Liver (tissue), 9 donors: ENCODE results near the gene RAB7A. TPM values are rescaled to one million over a fixed set of nuclear protein-coding genes. Genes with fewer than 3 reads are reported as not detected.
A peak's percentile ranks its signal among the peaks of the same experiment; 100 is the strongest.

Source experiments
- DNase-seq: peaks from one replicate; pipeline ENCODE4 v3.0.0-alpha.2; 2017; ENCODE audit warnings: low spot score
- H3K27ac ChIP-seq, 2 donors: one replicate each; pipeline ENCODE4 v1.7.0; 2013; ENCODE audit warnings: inconsistent platforms in 2 of 2, low read length in 2 of 2, control low read depth in 1 of 2, low read depth in 1 of 2, mild to moderate bottlenecking in 1 of 2
- H3K27me3 ChIP-seq, 4 donors: one replicate each; pipeline versions ENCODE4 v1.6.1 to v1.7.0; 2013; ENCODE audit warnings: low read length in 3 of 4, inconsistent platforms in 1 of 4, mild to moderate bottlenecking in 1 of 4, moderate library complexity in 1 of 4; ENCODE audit not compliant: control insufficient read depth in 4 of 4, insufficient read depth in 4 of 4
- H3K36me3 ChIP-seq, 4 donors: one replicate each; pipeline versions ENCODE4 v1.6.1 to v1.7.0; 2013; ENCODE audit warnings: low read length in 3 of 4, mild to moderate bottlenecking in 3 of 4, low read depth in 1 of 4, moderate library complexity in 1 of 4; ENCODE audit not compliant: control insufficient read depth in 4 of 4, insufficient read depth in 3 of 4
- H3K4me1 ChIP-seq, 4 donors: one replicate each; pipeline versions ENCODE4 v1.6.1 to v1.7.0; 2013; ENCODE audit warnings: low read length in 3 of 4, mild to moderate bottlenecking in 3 of 4, moderate library complexity in 1 of 4; ENCODE audit not compliant: control insufficient read depth in 4 of 4, insufficient read depth in 4 of 4
- H3K4me3 ChIP-seq, 3 donors: one replicate each; pipeline versions ENCODE4 v1.6.1 to v1.7.0; 2013; ENCODE audit warnings: low read length in 3 of 3, control low read depth in 1 of 3, low read depth in 1 of 3, mild to moderate bottlenecking in 1 of 3
- H3K9ac ChIP-seq, 2 donors: one replicate each; pipeline ENCODE4 v1.7.0; 2013; ENCODE audit warnings: low read length in 2 of 2, mild to moderate bottlenecking in 2 of 2, moderate library complexity in 2 of 2, control low read depth in 1 of 2, low read depth in 1 of 2
- H3K9me3 ChIP-seq, 4 donors: one replicate each; pipeline versions ENCODE4 v1.6.1 to v1.7.0; 2013; ENCODE audit warnings: low read length in 3 of 4; ENCODE audit not compliant: control insufficient read depth in 4 of 4
- EGR1 ChIP-seq, 2 donors: IDR thresholded peaks; 2 replicates each; pipeline ENCODE4 v1.6.1; 2016 to 2018; ENCODE audit warnings: antibody characterized with exemption in 2 of 2, low read depth in 2 of 2
- FOXA1 ChIP-seq: IDR thresholded peaks from 2 replicates; pipeline ENCODE4 v1.6.1; 2016; ENCODE audit warnings: antibody characterized with exemption
- FOXA2 ChIP-seq: IDR thresholded peaks from 2 replicates; pipeline ENCODE4 v1.6.1; 2016; ENCODE audit warnings: antibody characterized with exemption
- GABPA ChIP-seq, 2 donors: IDR thresholded peaks in 1 of 2; conservative IDR thresholded peaks in 1 of 2; 2 replicates each; pipeline ENCODE4 v1.6.1; 2016; ENCODE audit warnings: antibody characterized with exemption in 2 of 2, mild to moderate bottlenecking in 1 of 2, moderate library complexity in 1 of 2
- HNF4A ChIP-seq, 2 donors: conservative IDR thresholded peaks; 2 replicates each; pipeline ENCODE4 v1.6.1; 2016; ENCODE audit warnings: antibody characterized with exemption in 2 of 2, mild to moderate bottlenecking in 2 of 2
- NR2F2 ChIP-seq: IDR thresholded peaks from 2 replicates; pipeline ENCODE4 v1.6.1; 2016; ENCODE audit warnings: antibody characterized with exemption
- RAD21 ChIP-seq, 2 donors: IDR thresholded peaks; 2 replicates each; pipeline ENCODE4 v1.6.1; 2016; ENCODE audit warnings: antibody characterized with exemption in 2 of 2, mild to moderate bottlenecking in 2 of 2
- RXRA ChIP-seq, 2 donors: IDR thresholded peaks; 2 replicates each; pipeline ENCODE4 v1.6.1; 2017 to 2018; ENCODE audit warnings: antibody characterized with exemption in 2 of 2, mild to moderate bottlenecking in 1 of 2
- SP1 ChIP-seq: IDR thresholded peaks from 2 replicates; pipeline ENCODE4 v1.6.1; 2018; ENCODE audit warnings: antibody characterized with exemption, mild to moderate bottlenecking
- TAF1 ChIP-seq: conservative IDR thresholded peaks from 2 replicates; pipeline ENCODE4 v1.6.1; 2016; ENCODE audit warnings: antibody characterized with exemption, mild to moderate bottlenecking
- YY1 ChIP-seq: IDR thresholded peaks from 2 replicates; pipeline ENCODE4 v1.6.1; 2016; ENCODE audit warnings: antibody characterized with exemption, mild to moderate bottlenecking
- ZBTB33 ChIP-seq: IDR thresholded peaks from 2 replicates; pipeline ENCODE4 v1.6.1; 2016; ENCODE audit warnings: antibody characterized with exemption
- whole genome bisulfite sequencing: extraction: QIAGEN DNeasy Blood & Tissue Kit; methylation state at CpG from one replicate; pipeline ENCODE4 v1.1.7; 2013; 5-methylcytosine and 5-hydroxymethylcytosine counted together
- polyA plus RNA-seq, 2 donors: library from polyadenylated mRNA; stranded (reverse) in 1 of 2; unstranded in 1 of 2; fragments of 200-250 nt in 1 of 2; fragments of >200 nt in 1 of 2; fragmentation: Nextera tagmentation in 1 of 2; extraction: Ambion mirVana in 1 of 2; gene quantifications; one replicate each; pipeline versions ENCODE4 v1.2.1 to v1.2.3, GENCODE V29; 2013 to 2015
- total RNA-seq, 2 donors: library from RNA; depleted of rRNA; stranded (reverse); fragments of >200 nt; gene quantifications; one replicate each; pipeline ENCODE4 v1.2.3, GENCODE V29; 2014
- TF ChIP-seq, protein P1 (sequence below): fragments of 150-350 bp; IDR thresholded peaks from 2 replicates; pipeline ENCODE4 v1.5.1; 2017; ENCODE audit warnings: improper control_type of control experiment, low read depth, low read length; ENCODE audit not compliant: missing input control
- TF ChIP-seq, protein P2 (sequence below): IDR thresholded peaks from 2 replicates; pipeline ENCODE4 v1.6.1; 2016; ENCODE audit warnings: antibody characterized with exemption, mild to moderate bottlenecking
- TF ChIP-seq, protein P3 (sequence below): IDR thresholded peaks from 2 replicates; pipeline ENCODE4 v1.6.1; 2016; ENCODE audit warnings: antibody characterized with exemption
- donor health status: healthy.
- donor health status: healthy.
- donor health status: healthy.
- donor health status: healthy.
- donor health status: healthy.

Gene RAB7A
- total and polyA plus RNA-seq, 4 donors, result 34.6 to 90.6 (median 63.4) TPM

DNA sequence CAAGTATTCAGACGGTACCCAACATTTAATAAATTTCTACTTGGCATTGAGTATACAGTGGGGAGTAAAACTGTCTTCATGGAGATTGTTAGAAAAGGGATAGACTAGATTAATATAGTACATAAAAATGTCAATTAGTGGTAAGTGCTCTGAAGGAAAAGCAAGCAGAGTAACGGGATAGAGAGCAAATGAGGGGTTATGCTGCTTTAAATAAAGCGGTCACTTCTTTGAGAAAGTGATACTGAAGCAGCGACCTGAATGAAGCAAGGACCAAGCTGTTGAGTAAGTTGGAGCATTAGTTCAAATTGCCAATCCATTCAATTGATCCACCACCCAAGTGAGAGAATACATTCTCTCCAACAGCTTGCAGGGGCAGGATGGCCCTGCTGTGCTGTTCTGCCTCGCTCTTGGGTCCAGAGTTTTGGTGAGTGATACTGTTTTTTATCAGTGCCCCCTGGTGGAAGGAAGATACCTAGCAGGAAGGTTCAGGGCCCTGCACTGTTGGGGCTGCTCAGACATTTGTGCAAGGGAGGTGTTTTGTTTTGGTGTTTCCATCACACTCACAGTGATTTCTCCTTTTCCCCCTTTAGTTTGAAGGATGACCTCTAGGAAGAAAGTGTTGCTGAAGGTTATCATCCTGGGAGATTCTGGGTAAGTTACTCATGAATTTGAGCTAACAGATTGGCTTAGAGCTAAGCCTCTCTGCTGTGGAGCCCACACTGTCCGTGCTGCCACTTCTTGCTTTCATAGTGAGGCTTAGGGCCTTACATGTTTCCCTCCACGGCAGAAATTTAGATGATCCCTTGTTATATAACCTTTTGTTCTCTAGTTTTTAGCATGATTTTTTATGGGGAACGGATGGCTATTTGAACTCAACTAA is 69.0 kb downstream of the RAB7A start:
- Histone ChIP-seq H3K4me1 (peaks cover 2 to 23% (median 18%) of the 10 kb centered on the region in 4 donors), H3K27ac (no peak overlapping the region), H3K27me3 (no peaks in the 10 kb centered on the region), H3K9me3 (no peaks in the 10 kb centered on the region), H3K36me3 (peaks cover 8 to 39% (median 26%) of the 10 kb centered on the region in 4 donors), H3K4me3 (no peak overlapping the region), H3K9ac (peak overlapping the region in 1 of 2 donors; percentile 1)
- DNase-seq, result peak; percentile 66
- TF ChIP-seq, protein P1, sequence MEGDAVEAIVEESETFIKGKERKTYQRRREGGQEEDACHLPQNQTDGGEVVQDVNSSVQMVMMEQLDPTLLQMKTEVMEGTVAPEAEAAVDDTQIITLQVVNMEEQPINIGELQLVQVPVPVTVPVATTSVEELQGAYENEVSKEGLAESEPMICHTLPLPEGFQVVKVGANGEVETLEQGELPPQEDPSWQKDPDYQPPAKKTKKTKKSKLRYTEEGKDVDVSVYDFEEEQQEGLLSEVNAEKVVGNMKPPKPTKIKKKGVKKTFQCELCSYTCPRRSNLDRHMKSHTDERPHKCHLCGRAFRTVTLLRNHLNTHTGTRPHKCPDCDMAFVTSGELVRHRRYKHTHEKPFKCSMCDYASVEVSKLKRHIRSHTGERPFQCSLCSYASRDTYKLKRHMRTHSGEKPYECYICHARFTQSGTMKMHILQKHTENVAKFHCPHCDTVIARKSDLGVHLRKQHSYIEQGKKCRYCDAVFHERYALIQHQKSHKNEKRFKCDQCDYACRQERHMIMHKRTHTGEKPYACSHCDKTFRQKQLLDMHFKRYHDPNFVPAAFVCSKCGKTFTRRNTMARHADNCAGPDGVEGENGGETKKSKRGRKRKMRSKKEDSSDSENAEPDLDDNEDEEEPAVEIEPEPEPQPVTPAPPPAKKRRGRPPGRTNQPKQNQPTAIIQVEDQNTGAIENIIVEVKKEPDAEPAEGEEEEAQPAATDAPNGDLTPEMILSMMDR, result peak; percentile 86
- TF ChIP-seq FOXA1 (no peak), YY1 (peak; percentile 40), HNF4A (conservative IDR thresholded peaks at IDR 0.05) (peak in 1 of 2 donors; percentile 20), RAD21 (IDR thresholded peaks at IDR 0.05) (peak; percentile 93 to 95), ZBTB33 (no peak)
- TF ChIP-seq, protein P2, sequence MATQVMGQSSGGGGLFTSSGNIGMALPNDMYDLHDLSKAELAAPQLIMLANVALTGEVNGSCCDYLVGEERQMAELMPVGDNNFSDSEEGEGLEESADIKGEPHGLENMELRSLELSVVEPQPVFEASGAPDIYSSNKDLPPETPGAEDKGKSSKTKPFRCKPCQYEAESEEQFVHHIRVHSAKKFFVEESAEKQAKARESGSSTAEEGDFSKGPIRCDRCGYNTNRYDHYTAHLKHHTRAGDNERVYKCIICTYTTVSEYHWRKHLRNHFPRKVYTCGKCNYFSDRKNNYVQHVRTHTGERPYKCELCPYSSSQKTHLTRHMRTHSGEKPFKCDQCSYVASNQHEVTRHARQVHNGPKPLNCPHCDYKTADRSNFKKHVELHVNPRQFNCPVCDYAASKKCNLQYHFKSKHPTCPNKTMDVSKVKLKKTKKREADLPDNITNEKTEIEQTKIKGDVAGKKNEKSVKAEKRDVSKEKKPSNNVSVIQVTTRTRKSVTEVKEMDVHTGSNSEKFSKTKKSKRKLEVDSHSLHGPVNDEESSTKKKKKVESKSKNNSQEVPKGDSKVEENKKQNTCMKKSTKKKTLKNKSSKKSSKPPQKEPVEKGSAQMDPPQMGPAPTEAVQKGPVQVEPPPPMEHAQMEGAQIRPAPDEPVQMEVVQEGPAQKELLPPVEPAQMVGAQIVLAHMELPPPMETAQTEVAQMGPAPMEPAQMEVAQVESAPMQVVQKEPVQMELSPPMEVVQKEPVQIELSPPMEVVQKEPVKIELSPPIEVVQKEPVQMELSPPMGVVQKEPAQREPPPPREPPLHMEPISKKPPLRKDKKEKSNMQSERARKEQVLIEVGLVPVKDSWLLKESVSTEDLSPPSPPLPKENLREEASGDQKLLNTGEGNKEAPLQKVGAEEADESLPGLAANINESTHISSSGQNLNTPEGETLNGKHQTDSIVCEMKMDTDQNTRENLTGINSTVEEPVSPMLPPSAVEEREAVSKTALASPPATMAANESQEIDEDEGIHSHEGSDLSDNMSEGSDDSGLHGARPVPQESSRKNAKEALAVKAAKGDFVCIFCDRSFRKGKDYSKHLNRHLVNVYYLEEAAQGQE, result no peak
- 61% methylated on average over 8 of the region's 8 CpGs for WGBS

DNA sequence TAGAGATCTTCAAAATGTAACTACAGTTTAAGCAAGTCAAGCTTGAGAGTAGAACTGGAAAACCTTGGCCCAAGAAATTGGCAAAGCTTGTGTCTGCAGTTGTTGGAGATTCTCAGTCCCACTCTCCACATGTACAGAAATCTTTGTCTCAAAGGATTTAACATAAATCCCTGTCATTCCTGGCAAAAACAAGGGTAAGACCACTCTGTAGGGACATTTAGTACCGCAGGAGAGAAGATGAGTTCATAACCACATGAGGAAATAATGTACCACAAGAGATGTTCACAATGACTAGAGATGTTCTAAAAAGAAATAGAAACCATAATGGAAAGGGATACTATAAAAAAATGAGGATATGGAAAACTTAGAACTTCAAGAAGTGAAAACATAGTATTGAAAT is 73.7 kb downstream of the RAB7A start:
- H3K9me3 ChIP-seq, result no peaks in the 10 kb centered on the region
- DNase-seq, result no peak
- H3K27me3 ChIP-seq, result no peaks in the 10 kb centered on the region
- 58% methylated on average over 1 of the region's 1 CpG for WGBS
- peaks cover 7 to 45% (median 26%) of the 10 kb centered on the region in 4 donors for H3K36me3 ChIP-seq
- no peak overlapping the region for H3K4me3 ChIP-seq
- no peak overlapping the region for H3K9ac ChIP-seq
- no peak overlapping the region for H3K27ac ChIP-seq
- peaks cover 3 to 21% (median 10%) of the 10 kb centered on the region in 4 donors for H3K4me1 ChIP-seq
- TF ChIP-seq FOXA2, result no peak
- no peak for TF ChIP-seq RXRA (IDR thresholded peaks at IDR 0.05)
- TF ChIP-seq YY1, result no peak
- TF ChIP-seq SP1, result no peak
- no peak for TF ChIP-seq TAF1
- TF ChIP-seq RAD21 (IDR thresholded peaks at IDR 0.05), result no peak
- TF ChIP-seq EGR1 (IDR thresholded peaks at IDR 0.05; ENCODE audit: low read depth in 2 of 2), result no peak
- TF ChIP-seq FOXA1, result no peak
- TF ChIP-seq, protein P2, result no peak
- no peak for TF ChIP-seq NR2F2
- TF ChIP-seq, protein P3, sequence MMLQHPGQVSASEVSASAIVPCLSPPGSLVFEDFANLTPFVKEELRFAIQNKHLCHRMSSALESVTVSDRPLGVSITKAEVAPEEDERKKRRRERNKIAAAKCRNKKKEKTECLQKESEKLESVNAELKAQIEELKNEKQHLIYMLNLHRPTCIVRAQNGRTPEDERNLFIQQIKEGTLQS, result no peak
- TF ChIP-seq HNF4A (conservative IDR thresholded peaks at IDR 0.05), result no peak
- TF ChIP-seq, protein P1, result no peak
- no peak for TF ChIP-seq GABPA (IDR thresholded peaks at IDR 0.05 in 1 of 2, conservative IDR thresholded peaks at IDR 0.05 in 1 of 2)
